ENCODE measurements around the gene ASB6.
A peak's percentile ranks its signal among the peaks of the same experiment; 100 is the strongest.

Gene ASB6, protein sequence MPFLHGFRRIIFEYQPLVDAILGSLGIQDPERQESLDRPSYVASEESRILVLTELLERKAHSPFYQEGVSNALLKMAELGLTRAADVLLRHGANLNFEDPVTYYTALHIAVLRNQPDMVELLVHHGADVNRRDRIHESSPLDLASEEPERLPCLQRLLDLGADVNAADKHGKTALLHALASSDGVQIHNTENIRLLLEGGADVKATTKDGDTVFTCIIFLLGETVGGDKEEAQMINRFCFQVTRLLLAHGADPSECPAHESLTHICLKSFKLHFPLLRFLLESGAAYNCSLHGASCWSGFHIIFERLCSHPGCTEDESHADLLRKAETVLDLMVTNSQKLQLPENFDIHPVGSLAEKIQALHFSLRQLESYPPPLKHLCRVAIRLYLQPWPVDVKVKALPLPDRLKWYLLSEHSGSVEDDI

DNA sequence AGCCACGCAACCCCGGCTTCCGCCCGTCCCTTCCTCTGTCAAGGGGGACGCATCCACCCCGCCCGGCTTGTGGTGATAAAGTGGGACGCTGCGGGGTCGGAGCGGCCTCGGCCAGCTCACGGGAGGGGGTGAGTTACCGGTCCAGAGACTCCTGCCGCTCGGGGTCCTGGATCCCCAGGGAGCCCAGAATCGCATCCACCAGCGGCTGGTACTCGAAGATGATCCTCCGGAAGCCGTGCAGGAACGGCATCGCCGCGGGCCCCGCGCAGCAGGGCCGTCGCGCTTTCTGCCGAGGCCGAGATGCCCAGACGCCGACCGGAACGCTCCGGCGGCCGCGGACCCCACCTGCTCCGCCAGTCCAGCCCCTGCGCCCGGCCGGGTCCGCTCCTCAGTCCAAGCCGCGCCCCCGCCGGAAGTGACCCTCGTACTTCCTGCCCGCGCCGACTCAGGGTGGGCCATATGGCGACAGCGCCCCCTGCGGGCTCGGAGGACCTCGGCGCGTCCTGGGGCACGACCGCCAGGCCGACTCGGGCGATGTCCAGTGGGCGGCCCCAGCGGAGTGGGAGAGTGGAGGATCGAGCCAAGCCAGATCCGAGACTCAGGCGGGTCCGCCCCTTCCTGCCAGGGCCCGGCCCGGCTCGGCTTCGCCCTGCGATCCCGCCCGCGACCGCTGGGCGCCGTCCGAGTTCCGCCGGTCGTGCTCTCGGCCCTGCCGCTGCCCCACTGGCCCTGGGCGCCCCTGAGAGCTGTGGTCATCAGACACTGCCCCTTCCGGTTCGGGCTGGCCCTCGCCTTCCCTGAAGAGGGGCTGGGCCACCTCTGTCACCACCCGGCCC, at the start of gene ASB6:
Gene ASB6 (minus strand): TSS at position 402 of the 836 bp plus-strand sequence. CDS start 152 bp downstream, at position 250.
- DNase-seq (ENCODE audit: low read depth, low spot score) = peak; percentile 98
- in situ Hi-C loops (cut with HindIII; ENCODE audit: low sequenced_read_pairs) = no loop called here
- TF ChIP-seq, protein P1, sequence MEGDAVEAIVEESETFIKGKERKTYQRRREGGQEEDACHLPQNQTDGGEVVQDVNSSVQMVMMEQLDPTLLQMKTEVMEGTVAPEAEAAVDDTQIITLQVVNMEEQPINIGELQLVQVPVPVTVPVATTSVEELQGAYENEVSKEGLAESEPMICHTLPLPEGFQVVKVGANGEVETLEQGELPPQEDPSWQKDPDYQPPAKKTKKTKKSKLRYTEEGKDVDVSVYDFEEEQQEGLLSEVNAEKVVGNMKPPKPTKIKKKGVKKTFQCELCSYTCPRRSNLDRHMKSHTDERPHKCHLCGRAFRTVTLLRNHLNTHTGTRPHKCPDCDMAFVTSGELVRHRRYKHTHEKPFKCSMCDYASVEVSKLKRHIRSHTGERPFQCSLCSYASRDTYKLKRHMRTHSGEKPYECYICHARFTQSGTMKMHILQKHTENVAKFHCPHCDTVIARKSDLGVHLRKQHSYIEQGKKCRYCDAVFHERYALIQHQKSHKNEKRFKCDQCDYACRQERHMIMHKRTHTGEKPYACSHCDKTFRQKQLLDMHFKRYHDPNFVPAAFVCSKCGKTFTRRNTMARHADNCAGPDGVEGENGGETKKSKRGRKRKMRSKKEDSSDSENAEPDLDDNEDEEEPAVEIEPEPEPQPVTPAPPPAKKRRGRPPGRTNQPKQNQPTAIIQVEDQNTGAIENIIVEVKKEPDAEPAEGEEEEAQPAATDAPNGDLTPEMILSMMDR (IDR thresholded peaks at IDR 0.05; ENCODE audit: low read depth, low read length) = peak; percentile 77
- peak within 1 kb of the TSS; percentile 96 for H3K4me3 ChIP-seq (ENCODE audit: low read depth, low read length)

DNA sequence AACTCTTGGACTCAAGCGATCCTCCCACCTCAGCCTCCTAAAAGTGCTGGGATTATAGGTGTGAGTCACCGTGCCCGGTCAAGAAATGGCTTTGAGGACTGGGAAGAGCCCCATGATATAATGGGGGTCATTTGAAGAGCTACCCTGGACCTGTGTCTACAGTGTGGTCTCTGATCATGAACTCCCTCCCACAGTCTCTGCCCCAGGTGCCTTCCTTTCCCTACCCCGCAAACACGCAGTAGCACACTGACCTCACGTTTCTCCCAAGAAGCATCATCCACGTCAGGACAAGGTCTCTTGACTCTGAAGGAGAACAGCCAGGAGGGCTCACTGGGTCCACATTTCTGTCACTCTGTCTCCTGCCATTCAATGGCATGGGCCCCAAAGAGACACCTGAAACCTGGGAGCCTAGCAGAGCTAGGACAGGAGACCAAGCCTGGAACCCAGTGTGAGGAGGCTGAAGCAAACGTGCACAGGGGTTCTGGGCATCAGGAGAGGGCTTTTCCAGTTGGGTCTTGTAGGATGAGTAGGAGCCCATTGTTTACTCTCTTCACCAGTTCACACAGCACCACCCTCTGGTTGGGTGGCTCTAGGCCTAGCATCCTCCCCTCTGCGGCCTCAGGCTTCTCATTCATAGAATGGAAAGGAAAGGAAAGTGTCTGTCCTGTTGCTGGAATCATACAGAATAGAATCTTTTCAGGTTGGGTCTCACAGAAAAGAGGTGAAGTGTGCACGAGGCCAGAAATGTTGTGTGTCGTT, 46.5 kb upstream of the ASB6 start:
- in situ Hi-C loops (cut with HindIII; ENCODE audit: low sequenced_read_pairs) = no loop called here
- H3K4me3 ChIP-seq (ENCODE audit: low read depth, low read length) = no peak overlapping the region
- TF ChIP-seq, protein P1 (IDR thresholded peaks at IDR 0.05; ENCODE audit: low read depth, low read length) = no peak
- no peak for DNase-seq (ENCODE audit: low read depth, low spot score)

DNA sequence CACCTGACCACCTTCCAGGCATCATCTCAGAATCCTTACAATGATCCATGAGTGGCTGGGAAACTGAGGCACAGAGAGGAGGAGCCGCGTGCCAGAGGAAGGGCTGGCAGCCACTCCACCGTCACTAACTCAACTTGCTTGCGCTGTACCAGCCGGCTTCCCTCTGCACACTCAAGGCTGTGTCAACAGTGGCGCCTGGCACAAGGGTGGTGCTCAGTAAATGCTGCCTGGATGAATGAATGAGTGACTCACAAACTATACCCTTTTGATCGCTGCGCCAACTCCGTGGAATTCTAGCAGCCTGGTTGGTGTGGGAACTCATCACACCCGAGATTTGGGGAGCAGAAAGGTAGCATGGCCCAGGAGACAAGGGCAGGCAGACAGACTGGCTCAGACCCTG, 45.4 kb upstream of the ASB6 start:
- in situ Hi-C loops (cut with HindIII; ENCODE audit: low sequenced_read_pairs) = no loop called here
- TF ChIP-seq, protein P1 (IDR thresholded peaks at IDR 0.05; ENCODE audit: low read depth, low read length) = no peak
- H3K4me3 ChIP-seq (ENCODE audit: low read depth, low read length) = no peak overlapping the region

DNA sequence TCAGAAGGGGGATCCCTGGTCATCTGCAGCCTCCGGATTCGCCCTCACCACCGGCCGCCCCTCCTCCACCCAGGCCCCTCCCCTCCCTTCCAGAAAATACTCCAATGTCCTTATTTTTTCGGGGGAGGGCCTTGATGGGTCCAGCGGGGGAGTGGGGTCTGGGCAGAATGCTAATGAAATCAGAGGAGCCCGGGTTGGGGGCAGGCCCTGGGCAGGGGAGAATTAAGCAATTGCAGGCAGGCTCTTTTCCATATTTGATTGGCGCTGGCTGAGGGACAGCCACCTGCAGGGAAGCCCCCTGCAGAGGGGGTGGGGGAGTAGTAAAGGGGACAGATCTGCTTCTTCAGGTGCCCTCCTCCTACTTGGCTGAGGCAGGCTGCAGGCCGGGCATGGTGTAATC, 44.8 kb upstream of the ASB6 start:
- H3K4me3 ChIP-seq (ENCODE audit: low read depth, low read length) = no peak overlapping the region
- TF ChIP-seq, protein P1 (IDR thresholded peaks at IDR 0.05; ENCODE audit: low read depth, low read length) = no peak
- in situ Hi-C loops (cut with HindIII; ENCODE audit: low sequenced_read_pairs) = no loop called here
- DNase-seq (ENCODE audit: low read depth, low spot score) = no peak

More for the DNA sequence above, 45.4 kb upstream of the ASB6 start:
- DNase-seq (ENCODE audit: low read depth, low spot score) = no peak

DNA sequence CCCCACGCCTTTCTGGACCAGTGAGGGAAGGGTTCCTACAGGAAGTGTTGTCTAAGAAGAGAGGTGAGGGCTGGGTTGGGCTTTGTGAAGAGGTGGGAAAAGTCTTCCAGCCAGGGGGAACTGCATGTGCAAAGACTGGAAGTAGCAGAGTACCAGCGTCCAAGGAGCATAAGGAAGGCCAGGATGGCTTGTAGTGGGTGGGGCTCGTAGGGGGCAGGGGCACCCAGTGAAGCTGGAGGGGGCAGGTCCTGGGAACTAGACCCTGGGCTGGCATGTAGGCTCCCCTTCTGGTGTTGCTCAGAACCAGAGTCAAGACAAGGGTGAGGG, 43.9 kb upstream of the ASB6 start:
- in situ Hi-C loops (cut with HindIII; ENCODE audit: low sequenced_read_pairs) = no loop called here
- TF ChIP-seq, protein P1 (IDR thresholded peaks at IDR 0.05; ENCODE audit: low read depth, low read length) = no peak
- no peak for DNase-seq (ENCODE audit: low read depth, low spot score)
- H3K4me3 ChIP-seq (ENCODE audit: low read depth, low read length) = no peak overlapping the region

DNA sequence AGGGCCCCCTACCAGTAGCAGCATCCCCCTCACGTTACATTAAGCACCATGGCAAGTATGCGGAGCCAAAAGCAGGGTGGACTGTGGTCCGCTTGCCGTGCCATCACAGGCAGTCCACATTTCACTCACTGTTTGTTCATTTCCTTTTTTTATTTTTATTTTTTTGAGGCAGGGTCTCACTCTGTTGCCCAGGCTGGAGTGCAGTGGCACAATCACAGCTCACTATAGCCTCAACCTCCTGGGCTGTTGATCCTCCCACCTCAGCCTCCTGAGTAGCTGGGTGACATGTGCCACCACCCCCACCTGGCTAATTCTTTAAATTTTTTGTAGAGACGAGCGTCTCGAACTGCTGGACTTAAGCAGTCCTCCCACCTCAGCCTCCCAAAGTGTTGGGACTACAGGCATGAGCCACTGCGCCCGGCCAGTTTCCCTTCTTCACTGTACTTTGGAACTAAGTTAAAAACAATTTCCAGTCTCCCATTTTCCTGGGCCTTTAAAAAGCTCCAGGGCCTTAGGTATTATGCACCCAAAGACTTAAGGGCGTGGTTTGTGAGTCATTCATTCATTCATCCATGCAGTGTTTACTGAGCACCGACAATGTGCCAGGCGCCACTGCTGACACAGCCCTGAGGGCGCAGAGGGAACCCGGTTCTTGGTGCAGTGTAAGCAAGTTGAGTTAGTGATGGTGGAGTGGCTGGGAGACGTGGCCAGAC, 43.4 kb upstream of the ASB6 start:
- in situ Hi-C loops (cut with HindIII; ENCODE audit: low sequenced_read_pairs) = no loop called here
- TF ChIP-seq, protein P1 (IDR thresholded peaks at IDR 0.05; ENCODE audit: low read depth, low read length) = no peak
- H3K4me3 ChIP-seq (ENCODE audit: low read depth, low read length) = no peak overlapping the region
- no peak for DNase-seq (ENCODE audit: low read depth, low spot score)

Measured in astrocyte of the spinal cord (primary cell).